Lower lobe of right lung (tissue), 2 donors: ENCODE results near the gene GMDS. TPM values are rescaled to one million over a fixed set of nuclear protein-coding genes. Genes with fewer than 3 reads are reported as not detected.
A peak's percentile ranks its signal among the peaks of the same experiment; 100 is the strongest.

Experiments
- ATAC-seq, 2 donors: fragments of 200-7000 bp; cut with Tn5 transposase; one replicate each; pipeline ENCODE4 v1.9.1; 2020 to 2022; ENCODE audit warnings: mild to moderate bottlenecking in 2 of 2, moderate library complexity in 2 of 2
- DNase-seq: peaks from one replicate; pipeline ENCODE4 v3.0.0-alpha.2; 2020
- H3K27ac ChIP-seq: fragments of 200-600 bp; one replicate; pipeline ENCODE4 v1.8.0; 2022
- H3K27me3 ChIP-seq: fragments of 200-600 bp; one replicate; pipeline ENCODE4 v1.8.0; 2022; ENCODE audit warnings: low read depth
- H3K36me3 ChIP-seq: fragments of 200-600 bp; one replicate; pipeline ENCODE4 v1.8.0; 2022; ENCODE audit warnings: mild to moderate bottlenecking
- H3K4me1 ChIP-seq: fragments of 200-600 bp; one replicate; pipeline ENCODE4 v1.8.0; 2022
- H3K4me3 ChIP-seq: fragments of 200-600 bp; one replicate; pipeline ENCODE4 v1.8.0; 2022; ENCODE audit warnings: mild to moderate bottlenecking
- H3K9me3 ChIP-seq: fragments of 200-600 bp; one replicate; pipeline ENCODE4 v1.8.0; 2022
- CTCF ChIP-seq: fragments of 200-600 bp; IDR thresholded peaks from one replicate; pipeline ENCODE4 v1.8.0; 2022; ENCODE audit warnings: antibody characterized with exemption, mild to moderate bottlenecking
- intact Hi-C: fragments of 100-400 bp; cut with DNase I; formaldehyde crosslinking; loops from one replicate; pipeline ENCODE4 v1.11.0; 2022
- total RNA-seq: library from RNA; stranded (reverse); fragmentation: NEBNext Ultra II Directional; extraction: Animal tissue kit (Norgen Biotek cat#: 25700); gene quantifications from one replicate; pipeline ENCODE4 v1.2.1, GENCODE V29; 2021
- donor health status: DM: no; HTN: yes; CAD: no; lungs with severe emphysema.

Gene GMDS
- total RNA-seq, 1 donor from 2014 or later = 12.7 TPM

- no peak overlapping the region for H3K27ac ChIP-seq
- DNase-seq (peak; percentile 62), ATAC-seq (peak; percentile 86 to 89)
- no peaks in the 10 kb centered on the region for H3K36me3 ChIP-seq
- TF ChIP-seq CTCF = no peak
- no peak overlapping the region for H3K4me3 ChIP-seq
- H3K9me3 ChIP-seq = no peaks in the 10 kb centered on the region
- intact Hi-C loops = no loop called here
- H3K4me1 ChIP-seq = peaks cover 11% of the 10 kb centered on the region
- H3K27me3 ChIP-seq = no peaks in the 10 kb centered on the region
These were observed 559.0 kb downstream of the GMDS start for GRCh38 chr6:1686117-1687098.

GRCh38 chr6:1679688-1680068 is 565.7 kb downstream of the GMDS start:
- TF ChIP-seq CTCF = no peak
- ATAC-seq = peak; percentile 39 to 57
- peaks cover 9% of the 10 kb centered on the region for H3K4me1 ChIP-seq

GRCh38 chr6:1679031-1679687 is 566.2 kb downstream of the GMDS start:
- no peak for TF ChIP-seq CTCF
- DNase-seq (no peak), ATAC-seq (peak; percentile 18 to 23)
- Histone ChIP-seq H3K36me3 (no peaks in the 10 kb centered on the region), H3K4me3 (no peak overlapping the region), H3K27me3 (no peaks in the 10 kb centered on the region), H3K4me1 (peaks cover 9% of the 10 kb centered on the region), H3K9me3 (no peaks in the 10 kb centered on the region), H3K27ac (no peak overlapping the region)
- intact Hi-C loops = no loop called here

More at GRCh38 chr6:1679688-1680068, 565.7 kb downstream of the GMDS start:
- Histone ChIP-seq H3K36me3 (no peaks in the 10 kb centered on the region), H3K9me3 (no peaks in the 10 kb centered on the region), H3K4me3 (no peak overlapping the region), H3K27ac (no peak overlapping the region), H3K27me3 (no peaks in the 10 kb centered on the region)
- no peak for DNase-seq
- intact Hi-C loops = no loop called here

- peaks cover 9% of the 10 kb centered on the region for H3K4me1 ChIP-seq
- no peak overlapping the region for H3K27ac ChIP-seq
- no peaks in the 10 kb centered on the region for H3K36me3 ChIP-seq
- no peaks in the 10 kb centered on the region for H3K9me3 ChIP-seq
- ATAC-seq = no peak
- no peak for TF ChIP-seq CTCF
- H3K27me3 ChIP-seq = no peaks in the 10 kb centered on the region
- intact Hi-C loops = no loop called here
- H3K4me3 ChIP-seq = no peak overlapping the region
- DNase-seq = no peak
These were observed 567.2 kb downstream of the GMDS start for GRCh38 chr6:1678201-1678600.

- Histone ChIP-seq H3K4me3 (no peak overlapping the region), H3K27ac (no peak overlapping the region), H3K4me1 (no peaks in the 10 kb centered on the region), H3K9me3 (no peaks in the 10 kb centered on the region), H3K27me3 (no peaks in the 10 kb centered on the region), H3K36me3 (no peaks in the 10 kb centered on the region)
- DNase-seq (no peak), ATAC-seq (no peak)
- no peak for TF ChIP-seq CTCF
- intact Hi-C loops = no loop called here
These were observed 573.0 kb downstream of the GMDS start for GRCh38 chr6:1672379-1672778.
